Natural killer cell (primary cell): ENCODE data around the gene TAF3. TPM values are rescaled to one million over a fixed set of nuclear protein-coding genes. Genes with fewer than 3 reads are reported as not detected.

ENCODE experiments used
- ATAC-seq, 3 donors: fragments of 150-1000 bp in 2 of 3; fragments of 200-7000 bp in 1 of 3; cut with Tn5 transposase; 1 replicate in 1 of 3; 2 replicates in 2 of 3; pipeline ENCODE4 v1.10.0; 2021; ENCODE audit warnings: mild to moderate bottlenecking in 2 of 3, moderate library complexity in 2 of 3
- DNase-seq, 2 donors: peaks; one replicate each; pipeline versions ENCODE4 v3.0.0 to v3.0.0-alpha.2; 2013 to 2021; ENCODE audit warnings: mixed read lengths in 1 of 2
- H3K27ac ChIP-seq: one replicate; pipeline ENCODE4 v1.5.1; 2013; ENCODE audit warnings: mild to moderate bottlenecking, low read length
- H3K27me3 ChIP-seq: one replicate; pipeline ENCODE4 v1.6.1; 2013; ENCODE audit warnings: low read length; ENCODE audit not compliant: control insufficient read depth, insufficient read depth
- H3K36me3 ChIP-seq: one replicate; pipeline ENCODE4 v1.6.1; 2013; ENCODE audit warnings: low read length; ENCODE audit not compliant: control insufficient read depth, insufficient read depth
- H3K4me1 ChIP-seq: one replicate; pipeline ENCODE4 v1.6.1; 2013; ENCODE audit warnings: low read length; ENCODE audit not compliant: control insufficient read depth, insufficient read depth
- H3K4me3 ChIP-seq: one replicate; pipeline ENCODE4 v1.5.1; 2013; ENCODE audit warnings: low read length
- H3K9me3 ChIP-seq: one replicate; pipeline ENCODE4 v1.6.1; 2013; ENCODE audit warnings: low read length; ENCODE audit not compliant: control insufficient read depth, insufficient read depth
- H3K27ac Mint-ChIP-seq, 2 donors: one replicate each; pipeline ENCODE4 v1.8.0; 2022; ENCODE audit warnings: mild to moderate bottlenecking in 2 of 2, mixed read lengths in 2 of 2, moderate library complexity in 1 of 2
- H3K27me3 Mint-ChIP-seq, 2 donors: one replicate each; pipeline ENCODE4 v1.8.0; 2022; ENCODE audit warnings: low read depth in 2 of 2, mixed read lengths in 2 of 2
- H3K36me3 Mint-ChIP-seq: one replicate; pipeline ENCODE4 v1.8.0; 2022; ENCODE audit warnings: mixed read lengths
- H3K4me1 Mint-ChIP-seq, 2 donors: one replicate each; pipeline ENCODE4 v1.8.0; 2022; ENCODE audit warnings: mixed read lengths in 2 of 2
- H3K4me3 Mint-ChIP-seq: one replicate; pipeline ENCODE4 v1.8.0; 2022; ENCODE audit warnings: mild to moderate bottlenecking, moderate library complexity, mixed read lengths
- H3K9me3 Mint-ChIP-seq, 2 donors: one replicate each; pipeline ENCODE4 v1.8.0; 2022; ENCODE audit warnings: mixed read lengths in 2 of 2
- WGBS: methylation state at CpG from one replicate; pipeline ENCODE4 v1.1.7; 2013; ENCODE audit warnings: missing lambda C conversion rate; ENCODE audit not compliant: insufficient coverage; 5-methylcytosine and 5-hydroxymethylcytosine counted together
- intact Hi-C: fragments of 100-400 bp; cut with micrococcal nuclease; formaldehyde crosslinking; loops from one replicate; pipeline ENCODE4 v1.14.2; 2022
- total RNA-seq, 4 donors: library from RNA; stranded (reverse); fragments of 120-200 nt in 1 of 4; gene quantifications; one replicate each; pipeline versions ENCODE4 v1.2.3 to v1.2.4, GENCODE V29; 2013 to 2022
- TF ChIP-seq, protein P1 (sequence below): fragments of 200-600 bp; IDR thresholded peaks from one replicate; pipeline ENCODE4 v1.8.0; 2022; ENCODE audit warnings: antibody characterized with exemption

The TAF3 gene
- total RNA-seq, 3 donors from 2014 or later (not counting 1 experiment from before 2014, with no cell fraction given) = 14.5 to 17.0 (median 15.6) TPM

DNA sequence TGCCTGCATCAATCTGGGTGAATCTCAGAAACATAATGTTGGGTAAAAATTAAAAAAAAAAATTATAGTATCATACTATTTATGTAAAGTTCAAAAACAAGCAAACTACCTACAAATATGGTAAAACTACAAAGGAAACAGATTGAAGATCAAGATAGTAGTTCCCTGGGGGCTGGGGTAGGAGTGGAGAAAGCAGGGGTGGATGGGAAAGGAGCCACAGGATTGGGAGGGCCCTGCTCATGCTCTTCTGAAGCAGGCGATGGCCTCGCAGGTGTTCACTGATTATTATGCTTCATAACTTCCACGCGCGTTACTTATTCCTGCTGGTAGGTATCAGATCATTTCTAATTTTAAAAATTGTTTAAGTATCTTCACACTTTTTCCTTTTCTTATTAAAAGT is 140.1 kb downstream of the TAF3 start:
- Histone ChIP-seq H3K36me3 (no peaks in the 10 kb centered on the region), H3K27ac (no peak overlapping the region), H3K9me3 (no peaks in the 10 kb centered on the region), H3K4me3 (no peak overlapping the region), H3K27me3 (no peaks in the 10 kb centered on the region), H3K4me1 (no peaks in the 10 kb centered on the region)
- H3K27me3 Mint-ChIP-seq = no peaks in the 10 kb centered on the region
- DNase-seq (no peak), ATAC-seq (no peak)
- no peaks in the 10 kb centered on the region for H3K9me3 Mint-ChIP-seq
- intact Hi-C loops = no loop called here
- no peak overlapping the region for H3K4me3 Mint-ChIP-seq
- TF ChIP-seq, protein P1, sequence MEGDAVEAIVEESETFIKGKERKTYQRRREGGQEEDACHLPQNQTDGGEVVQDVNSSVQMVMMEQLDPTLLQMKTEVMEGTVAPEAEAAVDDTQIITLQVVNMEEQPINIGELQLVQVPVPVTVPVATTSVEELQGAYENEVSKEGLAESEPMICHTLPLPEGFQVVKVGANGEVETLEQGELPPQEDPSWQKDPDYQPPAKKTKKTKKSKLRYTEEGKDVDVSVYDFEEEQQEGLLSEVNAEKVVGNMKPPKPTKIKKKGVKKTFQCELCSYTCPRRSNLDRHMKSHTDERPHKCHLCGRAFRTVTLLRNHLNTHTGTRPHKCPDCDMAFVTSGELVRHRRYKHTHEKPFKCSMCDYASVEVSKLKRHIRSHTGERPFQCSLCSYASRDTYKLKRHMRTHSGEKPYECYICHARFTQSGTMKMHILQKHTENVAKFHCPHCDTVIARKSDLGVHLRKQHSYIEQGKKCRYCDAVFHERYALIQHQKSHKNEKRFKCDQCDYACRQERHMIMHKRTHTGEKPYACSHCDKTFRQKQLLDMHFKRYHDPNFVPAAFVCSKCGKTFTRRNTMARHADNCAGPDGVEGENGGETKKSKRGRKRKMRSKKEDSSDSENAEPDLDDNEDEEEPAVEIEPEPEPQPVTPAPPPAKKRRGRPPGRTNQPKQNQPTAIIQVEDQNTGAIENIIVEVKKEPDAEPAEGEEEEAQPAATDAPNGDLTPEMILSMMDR = no peak
- peaks cover 10 to 12% of the 10 kb centered on the region in 2 donors for H3K4me1 Mint-ChIP-seq
- H3K36me3 Mint-ChIP-seq = no peaks in the 10 kb centered on the region
- no peak overlapping the region for H3K27ac Mint-ChIP-seq
- 96% methylated on average over 3 of the region's 5 CpGs for WGBS

DNA sequence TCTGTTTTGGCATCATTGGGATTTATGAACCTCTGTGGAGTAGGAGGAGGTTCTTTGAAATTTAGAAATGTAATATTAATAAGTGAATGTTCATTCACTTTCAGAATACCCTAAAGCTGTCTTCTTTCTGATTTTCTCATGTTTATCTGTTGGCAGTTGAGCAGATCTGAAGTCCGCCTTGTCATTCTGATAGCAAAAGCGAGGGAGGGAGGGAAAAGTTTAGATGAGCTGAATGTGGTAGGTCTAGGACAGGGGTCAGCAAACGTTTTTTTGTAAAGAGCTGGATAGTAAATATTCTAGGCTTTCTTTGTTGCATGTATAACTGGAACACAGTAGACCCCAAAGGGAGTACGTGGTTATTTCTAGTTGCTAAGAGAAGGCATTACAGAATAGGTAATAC is 141.8 kb downstream of the TAF3 start:
- 84% methylated on average over 3 of the region's 4 CpGs for WGBS

DNA sequence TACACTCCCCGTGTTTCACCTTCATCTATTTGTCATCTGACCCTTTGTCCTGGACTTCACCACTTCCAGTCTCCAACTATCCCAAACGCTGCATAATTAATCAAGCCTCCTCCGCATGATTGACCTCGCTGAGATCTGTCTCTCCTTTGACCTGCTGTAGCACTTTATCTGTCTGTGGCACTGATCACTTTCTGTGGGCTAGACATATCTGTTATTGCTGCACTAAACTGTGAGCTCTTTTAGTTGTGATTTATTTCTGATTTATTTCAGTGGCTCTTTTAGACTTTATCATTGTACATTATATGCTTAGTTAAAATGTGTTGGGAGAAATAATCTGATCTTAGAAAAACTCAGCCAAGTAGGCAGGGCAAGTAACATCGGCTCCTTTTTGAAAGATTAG is 144.3 kb downstream of the TAF3 start:
- Mint-ChIP-seq H3K9me3 (no peaks in the 10 kb centered on the region), H3K27ac (no peak overlapping the region), H3K4me1 (no peaks in the 10 kb centered on the region), H3K36me3 (peaks cover 11% of the 10 kb centered on the region), H3K4me3 (no peak overlapping the region), H3K27me3 (no peaks in the 10 kb centered on the region)
- H3K36me3 ChIP-seq = peaks cover 14% of the 10 kb centered on the region
- no peaks in the 10 kb centered on the region for H3K9me3 ChIP-seq
- ATAC-seq = no peak
- intact Hi-C loops = no loop called here
- H3K27ac ChIP-seq = no peak overlapping the region
- DNase-seq = no peak
- TF ChIP-seq, protein P1 = no peak
- H3K4me3 ChIP-seq = no peak overlapping the region
- H3K27me3 ChIP-seq = no peaks in the 10 kb centered on the region
- no peaks in the 10 kb centered on the region for H3K4me1 ChIP-seq
- WGBS = 99% methylated on average over 5 of the region's 5 CpGs

More for the DNA sequence above, 141.8 kb downstream of the TAF3 start:
- H3K36me3 ChIP-seq = peaks cover 8% of the 10 kb centered on the region
- intact Hi-C loops = no loop called here
- TF ChIP-seq, protein P1 = no peak
- Mint-ChIP-seq H3K36me3 (peaks cover 11% of the 10 kb centered on the region), H3K9me3 (no peaks in the 10 kb centered on the region), H3K4me3 (no peak overlapping the region), H3K4me1 (peaks cover 4 to 8% of the 10 kb centered on the region in 2 donors), H3K27ac (no peak overlapping the region), H3K27me3 (no peaks in the 10 kb centered on the region)
- no peak overlapping the region for H3K4me3 ChIP-seq
- DNase-seq (no peak), ATAC-seq (no peak)
- no peaks in the 10 kb centered on the region for H3K9me3 ChIP-seq
- H3K27ac ChIP-seq = no peak overlapping the region
- no peaks in the 10 kb centered on the region for H3K27me3 ChIP-seq
- no peaks in the 10 kb centered on the region for H3K4me1 ChIP-seq

DNA sequence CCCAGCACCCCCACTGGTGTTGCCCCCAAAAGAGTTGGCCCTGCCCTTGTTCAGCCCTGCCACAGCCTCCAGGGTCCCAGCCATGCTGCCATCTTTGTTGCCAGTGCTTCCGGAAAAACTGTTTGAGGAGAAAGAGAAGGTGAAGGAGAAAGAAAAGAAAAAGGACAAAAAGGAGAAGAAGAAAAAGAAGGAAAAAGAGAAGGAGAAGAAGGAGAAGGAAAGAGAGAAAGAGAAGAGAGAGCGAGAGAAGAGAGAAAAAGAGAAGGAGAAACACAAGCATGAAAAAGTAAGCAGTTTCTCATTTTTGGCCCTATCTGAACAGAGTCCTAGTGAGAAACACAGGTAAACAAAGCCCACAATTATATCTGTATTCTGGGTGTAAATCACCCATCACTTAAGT is 147.2 kb downstream of the TAF3 start:
- no peak for ATAC-seq
- Mint-ChIP-seq H3K27ac (no peak overlapping the region), H3K9me3 (no peaks in the 10 kb centered on the region), H3K36me3 (peaks cover 11% of the 10 kb centered on the region), H3K4me3 (no peak overlapping the region), H3K4me1 (peaks cover 5 to 7% of the 10 kb centered on the region in 2 donors), H3K27me3 (no peaks in the 10 kb centered on the region)
- TF ChIP-seq, protein P1 = no peak
- Histone ChIP-seq H3K27ac (no peak overlapping the region), H3K9me3 (no peaks in the 10 kb centered on the region), H3K36me3 (peaks cover 14% of the 10 kb centered on the region), H3K27me3 (no peaks in the 10 kb centered on the region), H3K4me1 (no peaks in the 10 kb centered on the region), H3K4me3 (no peak overlapping the region)
- WGBS = 89% methylated on average over 2 of the region's 2 CpGs
- intact Hi-C loops = no loop called here
- DNase-seq = no peak
